Measurements from ENCODE around the gene B3GLCT. TPM values are rescaled to one million over a fixed set of nuclear protein-coding genes. Genes with fewer than 3 reads are reported as not detected.

The B3GLCT gene
- polyA plus RNA-seq, 1 of the 3 experiments (the other 2 are of a cell fraction): 2.4 TPM

DNA sequence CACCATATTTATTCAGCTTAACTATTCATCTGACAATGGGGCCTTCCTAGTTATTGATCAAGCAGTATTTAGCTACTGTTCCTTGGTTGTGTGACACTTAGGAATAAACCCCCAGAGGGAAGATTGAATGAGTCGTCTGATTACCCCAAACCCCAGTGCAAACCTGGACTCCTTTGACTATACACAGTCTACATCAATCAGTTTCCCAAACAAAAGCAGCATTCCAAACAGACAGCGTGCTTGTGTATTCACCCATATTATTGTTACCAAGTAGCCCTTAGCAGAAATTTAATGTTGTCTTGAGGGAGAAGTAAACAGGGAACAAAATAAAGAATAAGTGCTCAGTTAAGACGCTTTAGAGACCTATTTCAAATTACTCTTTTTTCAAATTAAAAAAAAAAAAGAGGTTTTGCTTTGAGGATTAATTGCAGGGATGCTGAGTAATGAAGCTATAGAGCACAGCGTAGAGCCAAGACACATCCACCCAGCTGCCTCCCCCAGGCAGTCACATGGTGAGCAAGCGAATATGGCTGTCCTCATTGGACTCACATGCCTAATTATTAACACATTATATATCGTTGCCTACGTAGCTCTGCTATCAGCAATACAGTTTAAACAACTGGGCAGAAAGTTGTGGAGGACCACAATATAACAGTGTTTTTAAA lies 14.7 kb upstream of the B3GLCT start:
- TF ChIP-seq FOXJ3 (CRISPR knock-in tag; IDR thresholded peaks at IDR 0.05): no peak
- TF ChIP-seq NFIC (IDR thresholded peaks at IDR 0.05; ENCODE audit: borderline replicate concordance): no peak
- no peak for TF ChIP-seq RXRA (IDR thresholded peaks at IDR 0.05; ENCODE audit: borderline replicate concordance, low read depth)
- TF ChIP-seq, protein P1, sequence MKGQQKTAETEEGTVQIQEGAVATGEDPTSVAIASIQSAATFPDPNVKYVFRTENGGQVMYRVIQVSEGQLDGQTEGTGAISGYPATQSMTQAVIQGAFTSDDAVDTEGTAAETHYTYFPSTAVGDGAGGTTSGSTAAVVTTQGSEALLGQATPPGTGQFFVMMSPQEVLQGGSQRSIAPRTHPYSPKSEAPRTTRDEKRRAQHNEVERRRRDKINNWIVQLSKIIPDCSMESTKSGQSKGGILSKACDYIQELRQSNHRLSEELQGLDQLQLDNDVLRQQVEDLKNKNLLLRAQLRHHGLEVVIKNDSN (IDR thresholded peaks at IDR 0.05; ENCODE audit: borderline replicate concordance, low read depth): no peak
- Histone ChIP-seq H3K9me3 (no peaks in the 10 kb centered on the region), H3K36me3 (replicated peaks in 1 of 2; ENCODE audit: control insufficient read depth in 1 of 2, insufficient read depth in 2 of 2, low read length in 1 of 2) (no peaks in the 10 kb centered on the region), H3K9me2 (no peaks in the 10 kb centered on the region), H3K4me1 (ENCODE audit: control insufficient read depth in 1 of 2, insufficient read depth in 2 of 2, low read depth in 1 of 2, low read length in 1 of 2) (no peaks in the 10 kb centered on the region), H3K4me2 (no peak overlapping the region), H3K4me3 (ENCODE audit: low read depth in 2 of 2, low read length in 1 of 2) (no peak overlapping the region), H2AFZ (ENCODE audit: low read depth) (no peak overlapping the region), H3K27me3 (ENCODE audit: insufficient read depth) (no peaks in the 10 kb centered on the region), H3K9ac (no peak overlapping the region), H4K20me1 (ENCODE audit: insufficient read depth) (no peaks in the 10 kb centered on the region), H3F3A (replicated peaks; ENCODE audit: insufficient read depth) (no peaks in the 10 kb centered on the region), H3K27ac (ENCODE audit: low read depth in 2 of 2, low read length in 1 of 2) (no peak overlapping the region), H3K79me2 (ENCODE audit: insufficient read depth) (no peaks in the 10 kb centered on the region)
- DNase-seq: no peak
- CTCF ChIA-PET: interaction anchor here (1.1 kb wide), 1 partner anchor 15 kb away, joined by 6 read pairs; the partner anchor contains the start of gene B3GLCT
- POLR2A ChIA-PET: interaction anchor here (0.7 kb wide), 1 partner anchor 16 kb away, joined by 5 read pairs; no protein-coding TSS in a partner anchor
- 67% methylated on average over 7 of the region's 7 CpGs for WGBS (ENCODE audit: low lambda C conversion rate)

DNA sequence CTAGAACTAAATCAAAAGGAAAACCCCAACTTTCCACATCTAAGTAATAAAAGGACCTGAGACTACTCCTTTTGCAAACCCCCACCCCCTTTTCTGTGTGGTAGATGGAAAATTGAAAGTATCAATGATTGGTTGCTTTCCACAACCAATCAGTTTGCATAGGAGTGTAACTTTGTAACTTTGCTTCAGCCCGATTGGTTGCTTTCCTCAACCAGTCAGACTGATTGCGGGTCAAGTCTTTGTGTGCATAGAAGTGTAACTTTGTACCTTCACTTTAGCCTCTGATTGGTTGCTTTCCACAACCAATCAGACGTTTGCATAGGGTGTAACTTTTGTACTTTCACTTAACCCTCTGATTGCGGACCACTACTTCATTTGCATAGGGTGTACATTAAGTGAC lies 8.0 kb upstream of the B3GLCT start:
- H3K27me3 ChIP-seq (ENCODE audit: insufficient read depth): no peaks in the 10 kb centered on the region
- no peaks in the 10 kb centered on the region for H3K9me2 ChIP-seq
- H3K9ac ChIP-seq: no peak overlapping the region
- no peaks in the 10 kb centered on the region for H3K79me2 ChIP-seq (ENCODE audit: insufficient read depth)
- no peak overlapping the region for H2AFZ ChIP-seq (ENCODE audit: low read depth)
- H3K4me3 ChIP-seq (ENCODE audit: low read depth in 2 of 2, low read length in 1 of 2): no peak overlapping the region
- H3K4me2 ChIP-seq: no peak overlapping the region
- ChIA-PET CTCF (no interaction called here), POLR2A (no interaction called here)
- H3K27ac ChIP-seq (ENCODE audit: low read depth in 2 of 2, low read length in 1 of 2): no peak overlapping the region
- H3K4me1 ChIP-seq (ENCODE audit: control insufficient read depth in 1 of 2, insufficient read depth in 2 of 2, low read depth in 1 of 2, low read length in 1 of 2): no peaks in the 10 kb centered on the region
- no peaks in the 10 kb centered on the region for H4K20me1 ChIP-seq (ENCODE audit: insufficient read depth)
- WGBS (ENCODE audit: low lambda C conversion rate): 71% methylated on average over 4 of the region's 4 CpGs
- no peaks in the 10 kb centered on the region for H3F3A ChIP-seq (replicated peaks; ENCODE audit: insufficient read depth)
- DNase-seq: no peak
- H3K9me3 ChIP-seq: no peaks in the 10 kb centered on the region
- H3K36me3 ChIP-seq (replicated peaks in 1 of 2; ENCODE audit: control insufficient read depth in 1 of 2, insufficient read depth in 2 of 2, low read length in 1 of 2): no peaks in the 10 kb centered on the region
- no peak for TF ChIP-seq EP300 (IDR thresholded peaks at IDR 0.05; ENCODE audit: borderline replicate concordance in 1 of 2, low read depth in 1 of 2, low read length in 1 of 2)
- TF ChIP-seq, protein P1 (IDR thresholded peaks at IDR 0.05; ENCODE audit: borderline replicate concordance, low read depth): no peak
- no peak for TF ChIP-seq FOSL2 (IDR thresholded peaks at IDR 0.05; ENCODE audit: borderline replicate concordance, low read depth)
- TF ChIP-seq EZH2phosphoT487 (IDR thresholded peaks at IDR 0.05; ENCODE audit: borderline replicate concordance, low read depth): no peak
- TF ChIP-seq SIN3A (IDR thresholded peaks at IDR 0.05; ENCODE audit: borderline replicate concordance, low read depth, low read length): no peak
- no peak for TF ChIP-seq TEAD4 (IDR thresholded peaks at IDR 0.05; ENCODE audit: borderline replicate concordance, insufficient read depth)
- TF ChIP-seq RFX5 (IDR thresholded peaks at IDR 0.05; ENCODE audit: low read length): no peak
- no peak for TF ChIP-seq YY1 (IDR thresholded peaks at IDR 0.05; ENCODE audit: low read depth)
- no peak for TF ChIP-seq GABPA (IDR thresholded peaks at IDR 0.05; ENCODE audit: low read depth)
- TF ChIP-seq FOXJ3 (CRISPR knock-in tag; IDR thresholded peaks at IDR 0.05): no peak
- TF ChIP-seq MEF2A (IDR thresholded peaks at IDR 0.05; ENCODE audit: borderline replicate concordance, low read depth): no peak
